HG03354 (cell line): ENCODE measurements around the gene HES2.
"Not testable (repeated sequence)": the region's sequence is repeated elsewhere in the genome, so short reads cannot be mapped to it uniquely, and the experiment has no call there.

Source experiments
- ATAC-seq: cut with Tn5 transposase; IDR thresholded peaks from one replicate; pipeline ENCODE4 v1.9.1; 2021; ENCODE audit warnings: mild to moderate bottlenecking; ENCODE audit not compliant: unreplicated experiment, poor library complexity, severe bottlenecking

The HES2 gene

DNA sequence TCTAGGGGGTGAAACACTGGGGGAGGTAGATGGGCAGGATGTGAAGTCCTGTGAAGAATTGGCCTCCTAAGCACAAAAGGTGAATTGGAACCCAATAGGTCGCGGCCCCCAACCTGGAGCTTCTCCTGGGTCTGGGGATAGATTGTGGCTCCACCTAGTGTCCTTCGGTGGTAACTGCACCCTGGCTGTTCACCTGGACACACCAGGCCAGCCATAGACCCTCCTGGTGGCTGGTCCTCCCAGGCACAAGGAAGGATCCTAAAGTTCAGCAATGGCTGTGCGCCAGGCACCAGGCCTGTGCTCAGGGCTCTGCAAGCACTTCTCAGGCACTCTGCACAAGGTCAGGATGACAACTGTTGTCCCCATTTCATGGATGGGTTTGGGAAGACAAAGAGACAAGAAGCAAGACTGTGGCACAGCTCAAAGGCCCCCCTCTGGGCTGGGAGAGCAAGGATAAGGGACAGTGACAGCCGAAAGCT lies 18.4 kb upstream of the HES2 start:
- peak; percentile 49 for ATAC-seq

DNA sequence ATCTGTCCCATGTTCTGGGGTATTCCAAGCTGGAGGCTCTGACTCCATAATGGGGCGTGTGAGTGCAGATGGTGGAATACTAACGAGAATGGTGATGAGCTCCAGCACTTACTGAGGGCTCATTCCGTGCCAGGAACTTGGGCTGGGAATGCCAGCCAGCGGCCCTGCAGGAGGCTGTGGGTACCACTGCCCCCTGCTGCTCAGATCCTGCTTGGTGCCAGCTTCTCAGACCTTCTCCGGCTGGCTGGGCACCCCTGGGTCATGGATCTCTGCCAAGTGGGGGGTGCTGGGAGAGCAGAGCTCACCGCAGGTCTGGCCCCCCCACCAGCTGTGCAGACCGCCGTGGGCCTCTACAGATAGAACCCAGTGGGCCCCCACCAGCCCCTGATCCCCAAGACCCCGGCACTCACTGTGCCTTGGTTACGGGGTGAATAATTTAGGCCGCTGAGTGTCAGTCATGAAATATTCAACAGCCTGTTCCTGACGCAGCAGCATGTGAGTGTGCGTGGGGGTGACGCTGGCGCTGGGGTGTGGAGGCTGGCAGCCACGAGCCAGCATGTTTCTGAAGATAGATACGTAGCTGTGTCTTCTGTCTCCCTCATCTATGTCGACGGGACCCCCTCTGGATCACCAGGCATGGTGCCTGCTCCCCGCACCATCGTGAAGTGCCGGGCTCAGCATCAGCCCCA lies 17.4 kb upstream of the HES2 start:
- ATAC-seq: not testable (repeated sequence)

DNA sequence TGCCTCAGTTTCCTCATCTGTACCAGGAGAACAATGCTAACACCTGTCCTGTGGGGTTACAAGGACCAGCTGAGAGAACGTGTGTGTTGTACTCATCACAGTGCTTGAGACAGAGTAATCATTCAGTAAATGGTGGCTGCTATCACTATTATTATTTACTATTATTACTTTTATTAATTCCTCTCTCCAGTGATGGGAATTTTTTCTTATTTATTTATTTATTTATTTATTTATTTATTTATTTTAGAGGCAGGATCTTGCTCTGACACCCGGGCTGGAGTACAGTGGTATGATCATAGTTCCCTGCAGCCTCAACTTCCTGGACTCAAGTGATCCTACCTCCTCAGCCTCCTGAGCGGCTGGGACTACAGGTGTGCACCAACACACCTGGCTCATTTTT lies 16.6 kb upstream of the HES2 start:
- ATAC-seq: not testable (repeated sequence)

DNA sequence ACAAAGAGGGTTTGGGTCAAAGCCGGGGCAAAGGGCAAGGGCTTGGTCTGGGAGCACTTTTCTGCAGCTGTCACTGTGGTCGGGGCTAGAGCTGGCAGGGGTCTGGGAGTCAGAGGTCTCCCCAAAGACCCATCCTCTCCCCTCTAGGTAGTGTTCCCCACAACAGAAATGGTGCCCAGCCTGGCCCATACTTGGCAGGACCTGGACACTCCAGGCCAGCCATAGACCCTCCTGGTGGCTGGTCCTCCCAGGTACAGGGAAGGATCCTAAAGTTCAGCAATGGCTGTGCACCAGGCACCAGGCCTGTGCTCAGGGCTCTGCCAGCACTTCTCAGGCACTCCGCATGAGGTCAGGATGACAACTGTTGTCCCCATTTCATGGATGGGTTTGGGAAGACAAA lies 15.8 kb upstream of the HES2 start:
- no peak for ATAC-seq

DNA sequence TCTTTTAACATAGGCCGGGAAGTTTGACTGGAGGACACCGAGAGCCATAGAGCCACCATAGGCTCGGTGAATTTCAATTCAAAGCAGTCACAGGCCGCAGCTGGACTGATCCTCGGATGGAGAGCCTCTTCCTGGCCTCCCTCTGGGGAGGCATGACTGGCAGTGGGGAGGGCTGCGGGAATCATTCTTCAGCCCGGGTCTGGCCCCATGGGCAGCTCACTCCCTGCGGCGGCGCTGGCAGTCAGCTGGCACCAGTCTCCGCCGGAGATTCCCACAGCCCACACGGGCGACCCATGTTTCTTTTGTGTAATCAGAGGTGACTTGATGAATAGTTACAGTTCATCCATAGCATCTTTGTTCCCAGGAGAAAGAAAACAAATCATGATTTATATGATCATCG lies 15.4 kb upstream of the HES2 start:
- ATAC-seq: no peak

DNA sequence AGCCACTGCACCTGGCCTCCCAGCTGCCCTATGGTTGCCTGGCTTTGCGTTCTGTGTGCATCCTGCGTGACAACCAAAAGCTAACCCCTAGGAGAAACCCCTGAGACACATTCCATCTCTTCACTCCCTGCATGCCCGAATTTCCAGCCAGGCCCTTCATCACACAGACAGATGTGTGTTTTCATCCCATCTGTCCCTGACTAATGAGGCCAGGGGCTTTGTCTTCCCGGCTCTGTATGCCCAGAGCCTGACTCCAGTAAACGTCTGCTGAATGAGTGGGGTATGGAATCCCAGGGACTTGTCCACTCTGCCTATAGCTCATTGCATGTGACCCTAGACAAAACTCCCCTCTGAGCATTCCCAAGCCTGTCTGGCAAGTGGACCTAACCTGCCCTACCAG lies 14.5 kb upstream of the HES2 start:
- ATAC-seq: no peak

DNA sequence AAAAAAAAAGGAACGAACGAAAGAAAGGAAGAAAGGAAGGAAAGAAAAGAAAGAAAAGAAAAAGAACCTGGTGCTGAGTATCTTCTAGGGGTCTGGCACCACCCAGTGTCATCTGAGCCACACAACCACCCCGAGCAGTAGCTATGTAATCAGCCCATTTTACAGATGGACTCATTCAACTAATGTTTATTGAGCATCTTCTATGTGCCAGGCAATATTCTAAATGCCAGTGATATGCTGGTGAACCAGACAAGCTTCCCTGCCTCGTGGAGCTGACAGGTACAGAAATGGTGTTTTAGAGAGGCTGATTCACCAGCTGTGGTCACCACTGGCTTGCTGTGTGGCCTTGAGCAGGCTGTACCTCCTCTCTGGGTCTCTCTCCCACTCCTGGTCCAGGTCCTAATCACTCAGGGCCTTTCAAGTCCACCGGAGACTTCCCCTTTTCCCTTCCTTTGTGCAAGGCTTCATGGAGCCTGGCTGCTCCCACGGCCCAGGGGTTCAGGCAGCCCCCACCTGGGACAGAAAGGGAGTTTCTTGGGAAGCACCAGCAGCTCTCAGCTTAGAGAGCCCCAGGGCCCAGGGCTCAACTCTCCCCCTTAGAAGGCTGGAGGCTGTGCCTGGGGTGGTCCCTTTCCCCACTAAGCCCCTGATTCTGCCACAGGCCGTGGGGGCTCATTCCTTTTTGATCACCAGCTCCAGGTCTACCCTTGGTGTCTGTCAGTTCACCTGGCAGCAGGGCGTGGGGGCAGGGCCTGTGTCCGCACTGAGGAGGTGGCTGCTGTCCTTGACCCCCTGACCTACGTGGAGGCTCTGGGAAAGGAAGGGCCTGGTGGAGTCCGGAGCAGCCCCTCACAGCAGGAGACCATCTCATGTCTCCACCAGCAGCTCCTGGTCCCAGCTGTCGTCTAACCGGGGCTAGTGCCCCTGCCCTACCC lies 12.2 kb upstream of the HES2 start:
- not testable (repeated sequence) for ATAC-seq

DNA sequence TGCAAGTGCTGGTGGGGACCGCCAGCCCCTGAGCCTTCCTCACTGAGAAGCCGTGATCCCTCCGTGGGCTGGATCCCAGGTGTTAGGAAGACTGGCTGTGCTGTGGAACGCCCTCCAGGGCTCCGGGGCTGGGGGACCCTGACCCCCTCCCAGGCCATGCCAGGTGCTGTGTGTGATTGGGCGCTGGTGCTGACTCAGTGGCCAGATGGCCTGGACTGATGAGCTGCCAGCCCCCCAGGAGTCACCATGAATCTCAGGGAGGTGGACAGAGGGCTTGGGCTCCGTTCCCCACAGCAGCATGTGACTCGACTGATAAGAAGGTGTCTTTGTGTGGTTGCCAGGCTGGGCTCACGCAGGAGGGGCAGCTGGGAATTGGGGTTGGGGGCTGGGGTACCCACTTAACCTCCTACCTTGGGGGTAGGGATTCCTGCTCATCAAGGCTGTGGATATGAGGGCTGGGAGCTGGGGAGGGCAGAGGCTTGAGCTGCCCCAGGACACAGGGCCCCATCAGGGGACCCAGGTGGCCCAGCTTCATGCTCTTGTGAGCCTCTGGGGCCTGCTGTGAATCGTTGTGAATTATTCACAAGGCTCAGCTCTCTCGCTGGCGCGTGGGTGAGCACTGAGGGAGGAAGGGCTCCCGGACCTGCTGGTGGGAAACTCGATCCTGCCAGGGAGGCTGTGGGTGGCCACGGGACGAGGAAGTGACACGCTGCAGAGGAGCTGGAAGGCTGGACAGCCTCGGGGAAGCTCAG lies 10.1 kb upstream of the HES2 start:
- ATAC-seq: not testable (repeated sequence)

DNA sequence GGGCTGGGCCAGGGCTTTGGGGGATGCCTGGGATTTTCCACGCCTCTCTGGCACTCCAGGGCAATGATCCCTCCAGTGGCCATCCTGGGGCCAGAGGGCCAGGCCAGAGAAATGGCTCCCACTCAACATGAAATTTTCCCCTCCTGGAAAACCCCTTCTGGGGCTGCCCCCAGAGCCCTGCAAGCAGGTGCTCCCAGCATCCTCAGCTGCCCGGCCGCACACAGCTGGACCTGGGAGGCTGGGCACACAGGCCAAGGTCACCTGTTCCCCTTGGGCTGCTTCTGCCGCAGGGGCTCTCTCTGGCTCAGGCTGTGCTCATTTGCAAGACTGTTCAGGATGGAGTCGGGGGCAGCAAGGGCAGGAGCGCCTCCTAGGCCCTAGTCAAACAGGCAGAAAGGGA lies 8.7 kb upstream of the HES2 start:
- not testable (repeated sequence) for ATAC-seq

DNA sequence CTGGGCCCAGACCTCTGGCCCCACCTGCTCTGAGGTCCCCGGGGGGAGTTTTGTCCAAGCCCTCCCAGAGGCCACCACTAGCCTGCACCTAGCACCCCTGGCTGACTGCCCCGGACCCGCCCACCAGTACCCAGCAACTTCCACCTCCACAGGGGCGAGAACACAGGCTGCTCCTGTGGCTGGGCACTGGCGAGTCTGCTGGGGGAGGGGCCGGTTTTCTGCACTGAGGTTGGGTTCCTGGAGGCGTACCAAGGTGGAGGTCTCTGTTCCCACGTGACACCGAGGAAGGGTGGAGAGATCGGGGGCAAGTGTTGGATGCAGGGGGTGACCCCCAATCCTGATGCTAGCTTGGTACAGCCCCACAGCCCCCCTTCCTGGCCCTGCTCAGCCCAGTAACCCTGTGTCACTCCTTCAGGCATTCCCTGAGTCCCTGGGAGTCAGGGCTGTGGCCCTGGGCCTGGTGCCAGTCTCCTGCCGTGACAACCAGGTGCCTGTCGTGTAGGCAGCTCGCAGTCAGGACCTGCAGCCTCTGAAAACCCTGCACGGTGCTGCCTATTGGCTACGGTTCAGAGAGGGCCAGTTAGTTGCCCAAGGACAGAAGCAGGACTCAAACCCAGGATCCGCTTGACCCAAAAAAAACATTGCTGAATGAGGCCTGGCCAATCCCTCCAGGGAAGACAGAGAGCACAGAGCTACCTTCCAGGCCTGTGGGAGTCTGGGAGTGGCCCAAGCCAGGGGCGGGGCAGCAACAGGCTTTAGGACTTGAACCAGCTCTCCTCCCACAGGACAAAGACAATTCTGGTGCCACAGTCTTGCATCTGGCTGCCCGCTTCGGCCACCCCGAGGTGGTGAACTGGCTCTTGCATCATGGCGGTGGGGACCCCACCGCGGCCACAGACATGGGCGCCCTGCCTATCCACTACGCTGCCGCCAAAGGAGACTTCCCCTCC lies 8.0 kb upstream of the HES2 start:
- ATAC-seq: no peak

DNA sequence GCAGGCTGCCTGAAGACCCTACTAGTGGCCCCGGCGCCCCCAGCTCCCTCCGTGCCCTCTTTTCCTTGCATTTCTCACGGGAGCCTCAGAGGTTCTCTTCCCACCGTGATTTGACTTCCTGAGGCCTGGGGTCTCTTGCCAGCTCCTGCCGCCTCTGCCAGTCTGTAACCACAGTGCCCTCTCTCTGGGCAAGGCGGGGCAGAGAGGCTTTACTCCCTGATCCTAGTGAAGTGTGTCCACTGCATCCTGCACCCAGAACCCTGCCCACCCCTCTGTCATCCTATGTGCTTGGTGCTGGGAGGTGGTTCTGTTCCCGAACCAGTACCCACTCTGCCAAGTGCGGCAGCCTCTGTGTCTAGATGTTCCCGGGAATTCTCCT lies 7.2 kb upstream of the HES2 start:
- no peak for ATAC-seq

DNA sequence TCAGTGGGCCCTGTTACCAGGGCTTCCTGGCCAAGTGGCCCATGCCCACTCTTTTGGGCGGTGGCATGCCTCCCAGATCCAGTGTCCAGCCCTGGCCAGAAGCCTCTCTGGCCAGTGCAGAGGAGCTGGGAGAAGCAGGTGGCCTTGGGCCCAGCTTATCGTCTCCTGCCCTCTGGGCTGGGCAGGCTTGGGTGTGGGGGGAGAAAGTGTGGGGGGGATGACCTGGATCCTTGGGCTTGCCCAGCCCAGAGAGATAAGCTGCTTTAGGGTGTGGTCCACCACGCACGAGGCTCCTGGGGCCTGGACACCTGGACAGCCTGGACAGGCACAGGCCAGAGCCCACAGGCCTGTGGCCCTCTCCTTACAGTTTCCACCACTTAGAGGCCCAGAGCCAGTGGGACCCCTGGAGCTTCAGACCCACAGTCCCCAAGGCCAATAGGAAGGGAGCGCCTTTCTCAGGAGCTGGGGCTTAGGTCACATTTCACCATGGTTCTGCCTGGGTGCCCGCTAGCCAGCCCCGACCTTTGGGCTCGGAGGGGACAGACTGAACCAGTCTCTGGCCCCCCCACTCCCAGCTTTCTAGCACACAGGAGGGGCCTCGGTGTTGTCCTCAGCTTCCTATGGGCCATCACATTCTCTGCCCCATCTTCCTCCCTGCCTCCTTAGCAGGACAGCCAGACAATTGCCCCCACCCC lies 6.7 kb upstream of the HES2 start:
- no peak for ATAC-seq

DNA sequence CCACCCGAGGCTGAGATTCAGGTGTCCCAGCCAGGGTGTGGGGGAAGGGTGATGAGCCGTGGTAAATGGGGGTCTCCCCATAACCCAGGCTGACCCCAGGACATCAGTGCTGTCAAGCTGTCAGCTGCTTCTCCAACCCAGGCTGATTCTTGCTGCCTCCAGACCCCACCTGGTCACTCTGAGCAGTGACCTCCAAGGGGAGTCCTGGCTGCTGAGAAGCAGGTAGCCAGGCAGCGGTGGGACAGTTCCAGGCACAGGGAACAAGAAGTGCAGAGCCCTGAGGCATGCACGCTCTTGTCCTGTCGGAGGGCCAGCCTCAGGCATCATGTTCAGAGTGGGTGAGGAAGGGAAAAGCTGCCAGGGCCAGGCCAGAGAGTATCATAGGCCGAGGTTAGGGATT lies 5.9 kb upstream of the HES2 start:
- no peak for ATAC-seq

DNA sequence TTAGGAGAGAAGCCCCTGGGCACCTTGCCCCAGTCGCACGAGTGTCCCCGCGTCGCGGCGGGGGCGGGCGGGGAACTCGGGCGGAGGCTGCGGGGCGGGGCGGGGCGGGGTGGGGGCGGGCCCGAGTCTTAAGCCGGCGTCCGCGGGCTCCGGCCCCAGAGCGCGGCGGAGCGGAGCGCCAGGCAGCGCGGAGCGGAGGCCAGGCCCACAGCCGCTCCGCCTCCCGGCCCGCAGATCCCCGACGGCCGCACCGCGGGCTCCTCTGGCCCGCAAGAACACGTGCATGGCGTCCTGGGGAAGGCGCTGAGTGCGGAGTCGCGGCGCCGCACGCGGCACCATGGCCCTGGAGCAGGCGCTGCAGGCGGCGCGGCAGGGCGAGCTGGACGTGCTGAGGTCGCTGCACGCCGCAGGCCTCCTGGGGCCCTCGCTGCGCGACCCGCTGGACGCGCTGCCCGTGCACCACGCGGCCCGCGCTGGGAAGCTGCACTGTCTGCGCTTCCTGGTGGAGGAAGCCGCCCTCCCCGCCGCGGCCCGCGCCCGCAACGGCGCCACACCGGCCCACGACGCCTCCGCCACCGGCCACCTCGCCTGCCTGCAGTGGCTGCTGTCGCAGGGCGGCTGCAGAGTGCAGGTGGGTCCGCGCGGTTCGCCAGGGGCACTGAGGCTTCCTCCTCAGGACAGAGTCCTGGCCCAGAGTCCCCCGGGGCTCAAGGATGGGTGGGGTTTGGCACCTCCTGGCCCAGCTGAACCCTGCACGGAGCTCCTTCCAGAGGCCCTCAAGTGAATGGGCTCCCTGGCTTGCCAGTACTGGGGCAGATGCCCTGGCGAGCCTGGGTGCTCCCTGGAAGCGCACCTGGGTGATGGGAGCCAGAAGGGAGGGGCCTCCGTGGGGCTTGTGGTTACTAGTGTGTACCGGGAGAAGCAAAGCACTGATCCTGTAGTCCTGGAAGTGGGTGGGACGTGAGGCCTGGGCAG lies 5.2 kb upstream of the HES2 start, which contains the start of gene ESPN:
Gene ESPN (plus strand): TSS at position 158 of the 975 bp plus-strand sequence. CDS start 180 bp downstream, at position 338.
- ATAC-seq: no peak

DNA sequence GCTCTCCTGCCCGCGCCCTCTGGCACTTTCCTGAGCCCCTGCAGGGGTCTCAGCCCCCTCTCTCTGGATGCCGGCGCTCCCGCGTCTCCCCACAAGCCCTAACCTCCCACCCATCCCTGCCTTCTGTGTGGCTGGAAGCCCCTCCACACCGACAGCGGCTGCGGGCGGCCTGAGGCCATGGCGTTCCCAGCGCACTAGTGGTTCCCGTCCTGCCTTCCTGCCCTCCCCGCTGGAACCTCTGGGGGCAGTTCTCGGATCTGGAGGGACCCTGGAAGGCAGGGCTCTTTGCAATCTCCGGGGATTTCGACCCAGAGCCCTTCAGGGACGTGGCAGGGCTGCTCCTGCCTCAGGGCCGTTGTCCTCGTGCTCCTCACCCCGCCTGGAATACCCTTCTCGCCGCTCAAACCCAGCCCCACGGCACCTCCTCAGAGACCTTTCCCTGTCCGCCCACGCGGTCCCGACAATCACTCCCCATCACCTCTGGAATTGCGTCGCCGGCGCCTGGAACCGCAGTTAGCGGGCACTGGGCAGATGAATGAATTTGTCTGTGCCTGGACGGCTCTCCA lies 4.4 kb upstream of the HES2 start:
- no peak for ATAC-seq

DNA sequence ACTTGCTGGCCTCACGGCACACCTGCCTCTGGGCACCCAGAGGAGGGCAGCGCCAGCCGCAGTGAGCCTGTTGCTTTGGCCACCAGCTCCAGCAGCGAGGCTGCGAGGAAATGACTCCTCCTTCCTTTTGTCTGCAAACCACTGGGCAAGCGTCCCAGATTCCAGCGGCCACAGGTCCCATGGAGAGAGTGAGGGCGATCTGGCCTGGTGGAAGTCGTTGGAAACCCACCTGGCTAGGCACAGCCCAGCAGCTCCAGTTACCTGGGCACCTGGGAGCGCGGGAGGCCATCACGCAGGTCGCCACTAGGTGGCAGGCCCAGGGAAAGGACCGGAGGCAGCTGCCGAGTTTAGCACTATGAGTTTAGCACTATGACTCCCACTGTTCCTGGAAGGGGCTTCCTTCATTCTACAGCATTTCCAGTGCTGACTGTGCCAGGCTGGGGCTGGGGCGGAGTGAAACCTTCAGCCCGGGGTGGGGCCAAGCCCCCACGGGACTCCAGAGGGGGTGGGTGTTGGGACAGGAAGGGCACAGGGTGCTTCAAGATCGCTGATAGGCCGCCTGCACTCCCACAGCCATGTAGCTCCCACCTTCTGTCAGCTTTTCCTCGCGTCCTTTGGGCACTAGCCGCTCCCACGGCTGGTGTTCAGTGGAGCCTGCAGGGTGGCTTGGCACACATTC lies 3.7 kb upstream of the HES2 start:
- no peak for ATAC-seq

DNA sequence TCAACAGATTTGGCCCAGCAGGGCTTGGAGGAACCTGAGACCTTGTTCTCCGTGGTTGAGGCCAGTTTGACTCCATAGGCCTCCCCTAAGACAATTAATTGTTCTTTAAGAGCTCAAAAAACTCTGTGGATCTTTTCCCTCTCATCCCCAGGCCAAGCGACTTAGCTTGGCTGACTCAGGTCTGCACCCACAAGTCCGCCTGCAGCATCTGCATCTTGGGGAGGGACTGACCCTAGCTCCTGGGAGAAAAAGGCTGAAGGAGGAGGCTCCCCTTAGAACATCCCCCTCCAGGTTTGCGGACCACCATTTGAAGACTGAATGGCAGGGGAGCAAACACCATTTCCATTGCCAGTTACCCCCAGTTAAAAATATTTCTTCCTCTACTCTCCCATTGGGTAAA lies 1.5 kb upstream of the HES2 start:
- no peak for ATAC-seq
